Measurements from ENCODE around the gene FGF6.

GRCh38 chr12:4449851-4450221 lies 4.2 kb upstream of the FGF6 start:
- TF ChIP-seq, protein P1, sequence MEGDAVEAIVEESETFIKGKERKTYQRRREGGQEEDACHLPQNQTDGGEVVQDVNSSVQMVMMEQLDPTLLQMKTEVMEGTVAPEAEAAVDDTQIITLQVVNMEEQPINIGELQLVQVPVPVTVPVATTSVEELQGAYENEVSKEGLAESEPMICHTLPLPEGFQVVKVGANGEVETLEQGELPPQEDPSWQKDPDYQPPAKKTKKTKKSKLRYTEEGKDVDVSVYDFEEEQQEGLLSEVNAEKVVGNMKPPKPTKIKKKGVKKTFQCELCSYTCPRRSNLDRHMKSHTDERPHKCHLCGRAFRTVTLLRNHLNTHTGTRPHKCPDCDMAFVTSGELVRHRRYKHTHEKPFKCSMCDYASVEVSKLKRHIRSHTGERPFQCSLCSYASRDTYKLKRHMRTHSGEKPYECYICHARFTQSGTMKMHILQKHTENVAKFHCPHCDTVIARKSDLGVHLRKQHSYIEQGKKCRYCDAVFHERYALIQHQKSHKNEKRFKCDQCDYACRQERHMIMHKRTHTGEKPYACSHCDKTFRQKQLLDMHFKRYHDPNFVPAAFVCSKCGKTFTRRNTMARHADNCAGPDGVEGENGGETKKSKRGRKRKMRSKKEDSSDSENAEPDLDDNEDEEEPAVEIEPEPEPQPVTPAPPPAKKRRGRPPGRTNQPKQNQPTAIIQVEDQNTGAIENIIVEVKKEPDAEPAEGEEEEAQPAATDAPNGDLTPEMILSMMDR (IDR thresholded peaks at IDR 0.05; ENCODE audit: low read depth, low read length) = no peak
- TF ChIP-seq POLR2A (IDR thresholded peaks at IDR 0.05; ENCODE audit: extremely low read depth, insufficient read length) = no peak
